Panc1 (cell line): ENCODE results near the gene CYP21A2. TPM values are rescaled to one million over a fixed set of nuclear protein-coding genes. Genes with fewer than 3 reads are reported as not detected.
"Not testable (repeated sequence)": the region's sequence is repeated elsewhere in the genome, so short reads cannot be mapped to it uniquely, and the experiment has no call there.

Experiments
- ATAC-seq: fragments of 200-7000 bp; cut with Tn5 transposase; 2 replicates; pipeline ENCODE4 v1.9.1; 2020; ENCODE audit warnings: mild to moderate bottlenecking, moderate library complexity
- Bru-seq: library from RNA; stranded (reverse); fragments of 400-500 nt; gene quantifications from one replicate; lab custom pipeline; 2021; lab: Mats Ljungman, UMichigan
- BruChase-seq, 2 experiments: library from RNA; stranded (reverse); fragments of 400-500 nt; gene quantifications; one replicate each; lab custom pipeline; 2021; lab: Mats Ljungman, UMichigan
- BruUV-seq: library from RNA; stranded (reverse); fragments of 400-500 nt; replicated peaks from 2 replicates; lab custom pipeline; 2021; lab: Mats Ljungman, UMichigan
- CTCF ChIA-PET: fragments of 300-600 bp; sonication (Branson Sonifier 250); formaldehyde crosslinking; loops from one replicate; lab custom pipeline; 2022; ENCODE audit warnings: antibody characterized with exemption; lab: Charles Lee
- POLR2A ChIA-PET: fragments of 300-600 bp; sonication (Branson Sonifier 250); formaldehyde crosslinking; loops from one replicate; lab custom pipeline; 2022; ENCODE audit warnings: antibody characterized with exemption; lab: Charles Lee
- DNase-seq: peaks from one replicate; pipeline ENCODE4 v3.0.0-alpha.2; 2010; ENCODE audit warnings: low read depth, low spot score
- H3K27ac ChIP-seq: 2 replicates; pipeline ENCODE4 v1.5.1; 2011; ENCODE audit warnings: mild to moderate bottlenecking, low read length, inconsistent platforms
- H3K27me3 ChIP-seq: fragments of 200-500 bp; sonication (Bioruptor generic); 2 replicates; pipeline ENCODE4 v1.6.0; 2014; ENCODE audit warnings: low read length, inconsistent platforms; ENCODE audit not compliant: control insufficient read depth, insufficient read depth
- H3K36me3 ChIP-seq: fragments of 200-500 bp; sonication (Bioruptor generic); 2 replicates; pipeline ENCODE4 v1.5.1; 2014; ENCODE audit warnings: inconsistent platforms, mild to moderate bottlenecking, low read length, moderate library complexity; ENCODE audit not compliant: control insufficient read depth, insufficient read depth
- H3K4me1 ChIP-seq: 2 replicates; pipeline ENCODE4 v1.5.1; 2011; ENCODE audit warnings: inconsistent platforms, mild to moderate bottlenecking, low read length, moderate library complexity; ENCODE audit not compliant: control insufficient read depth, insufficient read depth
- H3K4me3 ChIP-seq, 2 experiments: 2 replicates each; pipeline ENCODE4 v1.5.1; 2011 to 2012; ENCODE audit warnings: low read depth in 2 of 2, low read length in 2 of 2, mild to moderate bottlenecking in 2 of 2, inconsistent platforms in 1 of 2, moderate library complexity in 1 of 2
- H3K9me3 ChIP-seq: fragments of 200-500 bp; sonication (Bioruptor generic); 2 replicates; pipeline ENCODE4 v1.5.1; 2014; ENCODE audit warnings: low read depth, mild to moderate bottlenecking, inconsistent platforms, low read length, moderate library complexity; ENCODE audit not compliant: control insufficient read depth, insufficient read depth
- in situ Hi-C: cut with HindIII; loops from 2 replicates; pipeline ENCODE4 v1.10.0; 2016; ENCODE audit warnings: low sequenced_read_pairs, low pct_unique_long_range_greater_than_20kb
- intact Hi-C: fragments of 100-400 bp; cut with micrococcal nuclease; formaldehyde crosslinking; loops from one replicate; pipeline ENCODE4 v1.10.0; 2022; ENCODE audit not compliant: unreplicated experiment
- long read RNA-seq: library from polyadenylated mRNA; unstranded; transcript quantifications from one replicate; pipeline ENCODE4 v2.0.0, GENCODE V29; 2021; ENCODE audit not compliant: unreplicated experiment
- polyA plus RNA-seq: library from polyadenylated mRNA; unstranded; fragments of >200 nt; gene quantifications from one replicate; pipeline ENCODE4 v1.2.1, GENCODE V29; 2012; ENCODE audit warnings: missing spikeins; ENCODE audit not compliant: insufficient read length
- total RNA-seq: library from RNA; stranded (reverse); gene quantifications from one replicate; pipeline ENCODE4 v1.2.1, GENCODE V29; 2021; ENCODE audit not compliant: unreplicated experiment

Gene CYP21A2
- total RNA-seq (1.1 TPM), Bru-seq, nascent RNA (not detected), BruChase-seq, experiment 1, labeled RNA remaining after a 2-hour chase (not detected), BruChase-seq, experiment 2, labeled RNA remaining after a 6-hour chase (percentile 15 among the genes with signal in this experiment)
- not detected for polyA plus RNA-seq
- long read RNA-seq: 0 reads

- POLR2A ChIA-PET: not testable (repeated sequence)
Observed at GRCh38 chr6:32037598-32038524, at the start of gene CYP21A2. Gene CYP21A2, plus strand, starts transcription at chr6:32038415. Its CDS starts 8 bp downstream, at chr6:32038423.

GRCh38 chr6:31989363-31989762 is 48.9 kb upstream of the CYP21A2 start:
- H3K4me1 ChIP-seq, H3K4me3 ChIP-seq, DNase-seq, H3K9me3 ChIP-seq, POLR2A ChIA-PET, BruUV-seq, H3K27ac ChIP-seq, H3K36me3 ChIP-seq, in situ Hi-C loops, intact Hi-C loops, CTCF ChIA-PET, H3K27me3 ChIP-seq: not testable (repeated sequence)
- peak; percentile 80 for ATAC-seq

More at GRCh38 chr6:32037598-32038524, at the start of gene CYP21A2:
- H3K4me3 ChIP-seq, H3K27ac ChIP-seq, H3K36me3 ChIP-seq, in situ Hi-C loops, DNase-seq, CTCF ChIA-PET, ATAC-seq, H3K27me3 ChIP-seq, H3K9me3 ChIP-seq, H3K4me1 ChIP-seq, intact Hi-C loops, BruUV-seq: not testable (repeated sequence)

GRCh38 chr6:31994421-31994820 is 43.8 kb upstream of the CYP21A2 start:
- H3K9me3 ChIP-seq, intact Hi-C loops, H3K27ac ChIP-seq, H3K36me3 ChIP-seq, H3K4me1 ChIP-seq, BruUV-seq, POLR2A ChIA-PET, DNase-seq, H3K27me3 ChIP-seq, ATAC-seq, in situ Hi-C loops, H3K4me3 ChIP-seq, CTCF ChIA-PET: not testable (repeated sequence)

DNA sequence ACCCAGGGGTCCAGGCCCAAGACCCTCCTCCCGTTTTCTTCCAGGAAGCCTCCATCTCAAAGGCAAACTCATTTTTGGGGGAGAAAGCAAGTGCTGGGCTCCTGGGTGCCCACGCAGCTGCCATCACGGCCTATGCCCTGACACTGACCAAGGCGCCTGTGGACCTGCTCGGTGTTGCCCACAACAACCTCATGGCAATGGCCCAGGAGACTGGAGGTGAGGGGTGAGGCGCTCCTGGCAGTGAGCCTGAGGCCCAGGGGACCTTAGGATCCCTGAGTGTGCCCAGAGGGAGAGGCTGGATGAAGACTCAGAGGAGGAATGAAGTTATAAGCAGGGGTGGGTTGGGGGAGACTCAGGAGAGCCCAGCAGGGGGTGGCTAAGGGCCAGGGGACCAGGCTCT is 41.8 kb upstream of the CYP21A2 start:
- H3K9me3 ChIP-seq, H3K27me3 ChIP-seq, in situ Hi-C loops, POLR2A ChIA-PET, BruUV-seq, H3K4me3 ChIP-seq, intact Hi-C loops, DNase-seq, H3K27ac ChIP-seq, CTCF ChIA-PET, H3K36me3 ChIP-seq, H3K4me1 ChIP-seq, ATAC-seq: not testable (repeated sequence)

GRCh38 chr6:32002546-32003268 is 35.5 kb upstream of the CYP21A2 start:
- DNase-seq, H3K36me3 ChIP-seq, POLR2A ChIA-PET, CTCF ChIA-PET, ATAC-seq, H3K27ac ChIP-seq, H3K4me3 ChIP-seq, H3K9me3 ChIP-seq, H3K27me3 ChIP-seq, intact Hi-C loops, H3K4me1 ChIP-seq, in situ Hi-C loops, BruUV-seq: not testable (repeated sequence)

- CTCF ChIA-PET, POLR2A ChIA-PET: not testable (repeated sequence)
Observed at GRCh38 chr6:32003301-32003700, 34.9 kb upstream of the CYP21A2 start.

DNA sequence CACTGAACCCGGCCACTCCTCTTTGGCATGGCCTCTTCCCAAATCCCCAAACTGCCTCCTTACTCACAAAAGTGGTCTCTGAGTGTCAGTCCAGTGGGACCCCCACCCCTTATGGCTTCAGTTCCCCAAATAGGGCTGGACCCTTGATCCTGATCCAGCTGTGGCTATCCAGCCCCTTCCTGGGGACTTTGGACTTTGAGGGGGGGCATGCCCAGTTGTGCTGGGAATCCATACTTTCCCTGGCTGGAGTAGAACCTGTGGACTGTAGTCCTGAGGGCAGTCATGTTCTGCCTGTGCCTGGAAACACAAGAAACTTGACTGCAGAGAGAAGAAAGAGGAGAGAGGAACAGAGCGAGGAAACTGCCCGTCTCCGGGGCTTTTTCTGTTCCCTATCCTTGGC is 33.8 kb upstream of the CYP21A2 start:
- H3K36me3 ChIP-seq, H3K27ac ChIP-seq, POLR2A ChIA-PET, ATAC-seq, in situ Hi-C loops, H3K4me1 ChIP-seq, DNase-seq, H3K9me3 ChIP-seq, H3K4me3 ChIP-seq, intact Hi-C loops, CTCF ChIA-PET, BruUV-seq, H3K27me3 ChIP-seq: not testable (repeated sequence)

More at GRCh38 chr6:32003301-32003700, 34.9 kb upstream of the CYP21A2 start:
- H3K27ac ChIP-seq, BruUV-seq, H3K9me3 ChIP-seq, intact Hi-C loops, ATAC-seq, H3K4me3 ChIP-seq, H3K4me1 ChIP-seq, DNase-seq, H3K36me3 ChIP-seq, H3K27me3 ChIP-seq, in situ Hi-C loops: not testable (repeated sequence)
